ENCODE results near the gene FAM25C.
"Not testable (repeated sequence)": the region's sequence is repeated elsewhere in the genome, so short reads cannot be mapped to it uniquely, and the experiment has no call there.

FAM25C gene

GRCh38 chr10:47975409-47975808 lies 24.2 kb downstream of the FAM25C start:
- H3K23ac ChIP-seq (ENCODE audit: low read length in 2 of 2); H3K18ac ChIP-seq (ENCODE audit: low read depth in 1 of 2, low read length in 2 of 2); H2AK5ac ChIP-seq (ENCODE audit: low read length, severe bottlenecking); H3K14ac ChIP-seq (ENCODE audit: low read length in 2 of 2); H3K79me1 ChIP-seq (replicated peaks; ENCODE audit: low read length, poor library complexity, severe bottlenecking); H3K27me3 ChIP-seq (ENCODE audit: control insufficient read depth in 1 of 2, insufficient read depth in 1 of 2, low read length in 2 of 2); H2AFZ ChIP-seq (ENCODE audit: low read depth, low read length); H3K9ac ChIP-seq (ENCODE audit: low read length); H2BK5ac ChIP-seq (ENCODE audit: low read depth, low read length, poor library complexity, severe bottlenecking); H4K91ac ChIP-seq (ENCODE audit: low read length); H3K4me2 ChIP-seq (ENCODE audit: low read length, poor library complexity, severe bottlenecking); H3K9me3 ChIP-seq (ENCODE audit: control insufficient read depth, low read length); H3K36me3 ChIP-seq (ENCODE audit: control insufficient read depth in 1 of 2, insufficient read depth in 2 of 2, low read depth in 1 of 2, low read length in 2 of 2); H2BK120ac ChIP-seq (ENCODE audit: low read depth, low read length); H3K4ac ChIP-seq (ENCODE audit: low read depth in 1 of 2, low read length in 2 of 2); H2BK15ac ChIP-seq (ENCODE audit: low read depth, poor library complexity, severe bottlenecking); H2BK12ac ChIP-seq (ENCODE audit: low read length in 2 of 2); H3K4me3 ChIP-seq (ENCODE audit: insufficient read depth in 1 of 2, low read depth in 1 of 2, low read length in 2 of 2); H3K4me1 ChIP-seq (ENCODE audit: control insufficient read depth, insufficient read depth, low read depth, low read length); H3K27ac ChIP-seq (ENCODE audit: low read length, poor library complexity, severe bottlenecking); DNase-seq; H4K8ac ChIP-seq (ENCODE audit: low read length): not testable (repeated sequence)
- WGBS: no CpG with 5 or more reads among the region's 3 CpGs

GRCh38 chr10:47973131-47973530 lies 26.5 kb downstream of the FAM25C start:
- H3K79me1 ChIP-seq (replicated peaks; ENCODE audit: low read length, poor library complexity, severe bottlenecking); H3K14ac ChIP-seq (ENCODE audit: low read length in 2 of 2); H2BK5ac ChIP-seq (ENCODE audit: low read depth, low read length, poor library complexity, severe bottlenecking); H2BK12ac ChIP-seq (ENCODE audit: low read length in 2 of 2); H3K4me1 ChIP-seq (ENCODE audit: control insufficient read depth, insufficient read depth, low read depth, low read length); H3K23ac ChIP-seq (ENCODE audit: low read length in 2 of 2); H3K4me2 ChIP-seq (ENCODE audit: low read length, poor library complexity, severe bottlenecking); H3K27me3 ChIP-seq (ENCODE audit: control insufficient read depth in 1 of 2, insufficient read depth in 1 of 2, low read length in 2 of 2); H2BK120ac ChIP-seq (ENCODE audit: low read depth, low read length); H2AFZ ChIP-seq (ENCODE audit: low read depth, low read length); H3K18ac ChIP-seq (ENCODE audit: low read depth in 1 of 2, low read length in 2 of 2); DNase-seq; H4K8ac ChIP-seq (ENCODE audit: low read length); H3K9me3 ChIP-seq (ENCODE audit: control insufficient read depth, low read length); H3K4me3 ChIP-seq (ENCODE audit: insufficient read depth in 1 of 2, low read depth in 1 of 2, low read length in 2 of 2); H3K27ac ChIP-seq (ENCODE audit: low read length, poor library complexity, severe bottlenecking); H3K9ac ChIP-seq (ENCODE audit: low read length); H3K4ac ChIP-seq (ENCODE audit: low read depth in 1 of 2, low read length in 2 of 2); H4K91ac ChIP-seq (ENCODE audit: low read length); H2AK5ac ChIP-seq (ENCODE audit: low read length, severe bottlenecking); H3K36me3 ChIP-seq (ENCODE audit: control insufficient read depth in 1 of 2, insufficient read depth in 2 of 2, low read depth in 1 of 2, low read length in 2 of 2); H2BK15ac ChIP-seq (ENCODE audit: low read depth, poor library complexity, severe bottlenecking): not testable (repeated sequence)

- not testable (repeated sequence) for H3K4me2 ChIP-seq (ENCODE audit: low read length, poor library complexity, severe bottlenecking); H2AFZ ChIP-seq (ENCODE audit: low read depth, low read length); H2BK5ac ChIP-seq (ENCODE audit: low read depth, low read length, poor library complexity, severe bottlenecking); H4K91ac ChIP-seq (ENCODE audit: low read length); H3K4me3 ChIP-seq (ENCODE audit: insufficient read depth in 1 of 2, low read depth in 1 of 2, low read length in 2 of 2); H3K9me3 ChIP-seq (ENCODE audit: control insufficient read depth, low read length); H2AK5ac ChIP-seq (ENCODE audit: low read length, severe bottlenecking); H2BK15ac ChIP-seq (ENCODE audit: low read depth, poor library complexity, severe bottlenecking); H4K8ac ChIP-seq (ENCODE audit: low read length); H2BK120ac ChIP-seq (ENCODE audit: low read depth, low read length); H3K27me3 ChIP-seq (ENCODE audit: control insufficient read depth in 1 of 2, insufficient read depth in 1 of 2, low read length in 2 of 2); H2BK12ac ChIP-seq (ENCODE audit: low read length in 2 of 2); H3K4me1 ChIP-seq (ENCODE audit: control insufficient read depth, insufficient read depth, low read depth, low read length); H3K9ac ChIP-seq (ENCODE audit: low read length); H3K79me1 ChIP-seq (replicated peaks; ENCODE audit: low read length, poor library complexity, severe bottlenecking); H3K27ac ChIP-seq (ENCODE audit: low read length, poor library complexity, severe bottlenecking); H3K14ac ChIP-seq (ENCODE audit: low read length in 2 of 2); H3K4ac ChIP-seq (ENCODE audit: low read depth in 1 of 2, low read length in 2 of 2); H3K18ac ChIP-seq (ENCODE audit: low read depth in 1 of 2, low read length in 2 of 2); H3K23ac ChIP-seq (ENCODE audit: low read length in 2 of 2); DNase-seq; H3K36me3 ChIP-seq (ENCODE audit: control insufficient read depth in 1 of 2, insufficient read depth in 2 of 2, low read depth in 1 of 2, low read length in 2 of 2)
- whole genome bisulfite sequencing: no CpG with 5 or more reads among the region's 2 CpGs
Observed at GRCh38 chr10:47972077-47972476, 27.5 kb downstream of the FAM25C start.

- not testable (repeated sequence) for H3K4me3 ChIP-seq (ENCODE audit: insufficient read depth in 1 of 2, low read depth in 1 of 2, low read length in 2 of 2); H3K9me3 ChIP-seq (ENCODE audit: control insufficient read depth, low read length); H3K4ac ChIP-seq (ENCODE audit: low read depth in 1 of 2, low read length in 2 of 2); H3K23ac ChIP-seq (ENCODE audit: low read length in 2 of 2); H4K91ac ChIP-seq (ENCODE audit: low read length); H2BK15ac ChIP-seq (ENCODE audit: low read depth, poor library complexity, severe bottlenecking); H2AK5ac ChIP-seq (ENCODE audit: low read length, severe bottlenecking); H2BK5ac ChIP-seq (ENCODE audit: low read depth, low read length, poor library complexity, severe bottlenecking); H3K18ac ChIP-seq (ENCODE audit: low read depth in 1 of 2, low read length in 2 of 2); H3K27ac ChIP-seq (ENCODE audit: low read length, poor library complexity, severe bottlenecking); H4K8ac ChIP-seq (ENCODE audit: low read length); H3K27me3 ChIP-seq (ENCODE audit: control insufficient read depth in 1 of 2, insufficient read depth in 1 of 2, low read length in 2 of 2); H3K36me3 ChIP-seq (ENCODE audit: control insufficient read depth in 1 of 2, insufficient read depth in 2 of 2, low read depth in 1 of 2, low read length in 2 of 2); H3K4me2 ChIP-seq (ENCODE audit: low read length, poor library complexity, severe bottlenecking); H2BK12ac ChIP-seq (ENCODE audit: low read length in 2 of 2); H2AFZ ChIP-seq (ENCODE audit: low read depth, low read length); H3K4me1 ChIP-seq (ENCODE audit: control insufficient read depth, insufficient read depth, low read depth, low read length); H2BK120ac ChIP-seq (ENCODE audit: low read depth, low read length); H3K9ac ChIP-seq (ENCODE audit: low read length); DNase-seq; H3K79me1 ChIP-seq (replicated peaks; ENCODE audit: low read length, poor library complexity, severe bottlenecking); H3K14ac ChIP-seq (ENCODE audit: low read length in 2 of 2)
- no CpG with 5 or more reads among the region's 5 CpGs for WGBS
Observed at GRCh38 chr10:47971598-47971997, 28.0 kb downstream of the FAM25C start.

All from mesenchymal stem cell (in vitro differentiated cells and primary cell).